H1 (cell line): Measurements from ENCODE around the gene TEX54.
"Not testable (repeated sequence)": the region's sequence is repeated elsewhere in the genome, so short reads cannot be mapped to it uniquely, and the experiment has no call there.

Experiments used
- CHD2 ChIP-seq: IDR thresholded peaks from 2 replicates; pipeline ENCODE4 v1.6.1; 2012; ENCODE audit warnings: low read length, improper control_type of control experiment
- CTCF ChIP-seq, 3 experiments: IDR thresholded peaks; 1 replicate in 2 of 3; 2 replicates in 1 of 3; pipeline versions ENCODE4 v1.5.1 to v1.6.1; 2011; ENCODE audit warnings: low read length in 3 of 3, mild to moderate bottlenecking in 3 of 3, inconsistent platforms in 2 of 3, low read depth in 1 of 3, moderate library complexity in 1 of 3; ENCODE audit not compliant: insufficient read depth in 1 of 3; ENCODE audit errors: control extremely low read depth in 1 of 3
- HDAC6 ChIP-seq: IDR thresholded peaks from one replicate; pipeline ENCODE4 v1.7.1; 2012; ENCODE audit warnings: low read depth, mild to moderate bottlenecking, inconsistent platforms, low read length, moderate library complexity
- PHF8 ChIP-seq: fragments of 200-600 bp; sonication (generic); conservative IDR thresholded peaks from 2 replicates; pipeline ENCODE4 v1.7.1; 2012; ENCODE audit warnings: low read depth, mild to moderate bottlenecking, inconsistent platforms, low read length, moderate library complexity
- RFX5 ChIP-seq: IDR thresholded peaks from 2 replicates; pipeline ENCODE4 v1.6.1; 2011; ENCODE audit warnings: low read depth, low read length, improper control_type of control experiment, borderline replicate concordance
- SUZ12 ChIP-seq: fragments of 200-600 bp; sonication (generic); IDR thresholded peaks from 2 replicates; pipeline ENCODE4 v1.6.1; 2012; ENCODE audit warnings: mild to moderate bottlenecking, inconsistent platforms, low read length, moderate library complexity, mixed read lengths

- TF ChIP-seq CTCF (IDR thresholded peaks at IDR 0.05; ENCODE audit: control extremely low read depth in 1 of 3, insufficient read depth in 1 of 3, low read depth in 1 of 3, low read length in 3 of 3); CHD2; SUZ12; HDAC6; RFX5; PHF8: not testable (repeated sequence)
These were observed 8.2 kb upstream of the TEX54 start for GRCh38 chr11:62840721-62841360.
